Mesothelial cell of epicardium (in vitro differentiated cells): ENCODE measurements around the gene CCDC201. TPM values are rescaled to one million over a fixed set of nuclear protein-coding genes. Genes with fewer than 3 reads are reported as not detected.
"Not testable (repeated sequence)": the region's sequence is repeated elsewhere in the genome, so short reads cannot be mapped to it uniquely, and the experiment has no call there.

Experiments used
- DNase-seq, 2 experiments: peaks; one replicate each; pipeline ENCODE4 v3.0.0; 2021; ENCODE audit warnings: low spot score in 2 of 2; ENCODE audit not compliant: unreplicated experiment in 2 of 2
- H3K27ac Mint-ChIP-seq: 2 replicates; pipeline ENCODE4 v1.8.0; 2021; ENCODE audit warnings: mixed read lengths
- H3K27me3 Mint-ChIP-seq: 2 replicates; pipeline ENCODE4 v1.8.0; 2021; ENCODE audit warnings: low read depth, mixed read lengths
- H3K36me3 Mint-ChIP-seq: 2 replicates; pipeline ENCODE4 v1.8.0; 2021; ENCODE audit warnings: mixed read lengths
- H3K4me1 Mint-ChIP-seq: 2 replicates; pipeline ENCODE4 v1.8.0; 2021; ENCODE audit warnings: mixed read lengths
- H3K4me3 Mint-ChIP-seq: 2 replicates; pipeline ENCODE4 v1.8.0; 2021; ENCODE audit warnings: mild to moderate bottlenecking, moderate library complexity, mixed read lengths
- H3K9me3 Mint-ChIP-seq: 2 replicates; pipeline ENCODE4 v1.8.0; 2021; ENCODE audit warnings: mixed read lengths
- total RNA-seq: library from RNA; stranded (reverse); gene quantifications from 3 replicates; pipeline ENCODE4 v1.2.1, GENCODE V29; 2021
- TF ChIP-seq, protein P1 (sequence below): fragments of 200-600 bp; sonication (generic); IDR thresholded peaks from one replicate; pipeline ENCODE4 v1.5.0; 2021; ENCODE audit warnings: antibody characterized with exemption; ENCODE audit not compliant: unreplicated experiment

The CCDC201 gene
- total RNA-seq, 1 donor from 2014 or later = not detected

DNA sequence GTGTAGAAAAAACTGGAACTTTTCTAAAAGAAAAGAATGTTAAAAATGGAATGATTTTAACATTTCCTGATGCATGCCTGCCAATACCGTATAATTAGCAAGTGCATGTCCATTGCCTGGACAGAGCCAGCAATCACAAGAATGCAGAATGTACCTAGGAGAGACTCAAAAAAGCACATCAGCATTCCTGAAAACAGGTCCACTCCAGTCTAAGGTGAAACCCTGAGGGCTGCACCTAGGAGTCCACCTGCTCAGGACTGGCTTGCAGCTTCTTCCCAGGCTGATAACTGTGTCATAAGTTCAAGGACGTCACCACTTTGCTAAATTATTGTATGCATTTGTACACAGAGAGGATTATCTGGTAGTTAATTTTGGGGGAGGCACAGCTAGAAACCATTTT is 5.4 kb downstream of the CCDC201 start:
- TF ChIP-seq, protein P1, sequence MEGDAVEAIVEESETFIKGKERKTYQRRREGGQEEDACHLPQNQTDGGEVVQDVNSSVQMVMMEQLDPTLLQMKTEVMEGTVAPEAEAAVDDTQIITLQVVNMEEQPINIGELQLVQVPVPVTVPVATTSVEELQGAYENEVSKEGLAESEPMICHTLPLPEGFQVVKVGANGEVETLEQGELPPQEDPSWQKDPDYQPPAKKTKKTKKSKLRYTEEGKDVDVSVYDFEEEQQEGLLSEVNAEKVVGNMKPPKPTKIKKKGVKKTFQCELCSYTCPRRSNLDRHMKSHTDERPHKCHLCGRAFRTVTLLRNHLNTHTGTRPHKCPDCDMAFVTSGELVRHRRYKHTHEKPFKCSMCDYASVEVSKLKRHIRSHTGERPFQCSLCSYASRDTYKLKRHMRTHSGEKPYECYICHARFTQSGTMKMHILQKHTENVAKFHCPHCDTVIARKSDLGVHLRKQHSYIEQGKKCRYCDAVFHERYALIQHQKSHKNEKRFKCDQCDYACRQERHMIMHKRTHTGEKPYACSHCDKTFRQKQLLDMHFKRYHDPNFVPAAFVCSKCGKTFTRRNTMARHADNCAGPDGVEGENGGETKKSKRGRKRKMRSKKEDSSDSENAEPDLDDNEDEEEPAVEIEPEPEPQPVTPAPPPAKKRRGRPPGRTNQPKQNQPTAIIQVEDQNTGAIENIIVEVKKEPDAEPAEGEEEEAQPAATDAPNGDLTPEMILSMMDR = no peak
- Mint-ChIP-seq H3K27ac (no peak overlapping the region), H3K27me3 (no peaks in the 10 kb centered on the region), H3K4me1 (peaks cover 8% of the 10 kb centered on the region), H3K4me3 (no peak overlapping the region), H3K9me3 (peaks cover 5% of the 10 kb centered on the region), H3K36me3 (no peaks in the 10 kb centered on the region)
- DNase-seq = no peak

DNA sequence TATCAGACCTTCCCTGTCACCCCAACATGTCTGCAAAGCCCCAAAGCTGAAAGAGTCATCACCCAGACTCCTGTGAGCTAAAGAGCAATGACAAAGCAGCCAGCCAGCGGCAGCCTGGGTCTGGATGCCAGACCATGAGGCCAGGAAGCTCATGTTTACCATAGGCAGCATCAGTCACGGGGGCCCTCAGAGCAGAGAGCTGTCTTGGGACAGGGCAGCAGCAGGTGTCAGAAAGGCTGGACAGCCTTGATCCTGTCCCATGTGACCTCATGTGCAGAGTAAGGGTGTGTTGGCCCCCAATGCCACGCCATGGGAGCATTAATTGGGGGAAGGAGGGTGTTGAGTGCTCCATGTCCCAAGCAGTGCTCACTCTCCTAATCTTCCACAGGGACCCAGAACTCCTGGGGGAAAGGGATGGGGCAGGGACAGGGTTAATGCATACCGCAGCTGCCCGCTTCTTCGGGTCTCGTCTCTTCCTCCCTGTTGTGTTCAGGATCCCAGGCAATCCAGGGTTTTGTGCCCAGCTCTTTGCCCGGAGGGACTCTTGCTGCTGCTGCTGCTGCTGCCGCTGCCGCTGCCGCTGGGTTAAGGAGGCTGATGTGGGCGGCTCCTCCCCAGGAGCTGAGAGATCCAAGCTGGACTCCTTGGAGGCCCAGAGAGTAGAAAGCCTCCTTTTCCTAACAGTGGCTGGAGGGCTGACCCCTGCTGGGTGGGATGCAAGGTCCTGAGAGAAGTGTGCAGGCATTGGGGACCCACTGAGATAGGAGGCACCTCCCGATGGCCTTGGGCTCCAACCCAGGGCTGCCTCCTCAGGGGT is 7.1 kb downstream of the CCDC201 start:
- Mint-ChIP-seq H3K27me3 (no peaks in the 10 kb centered on the region), H3K4me3 (no peak overlapping the region), H3K4me1 (peaks cover 8% of the 10 kb centered on the region), H3K27ac (no peak overlapping the region), H3K9me3 (peaks cover 5% of the 10 kb centered on the region), H3K36me3 (no peaks in the 10 kb centered on the region)
- TF ChIP-seq, protein P1 = no peak
- DNase-seq = no peak

DNA sequence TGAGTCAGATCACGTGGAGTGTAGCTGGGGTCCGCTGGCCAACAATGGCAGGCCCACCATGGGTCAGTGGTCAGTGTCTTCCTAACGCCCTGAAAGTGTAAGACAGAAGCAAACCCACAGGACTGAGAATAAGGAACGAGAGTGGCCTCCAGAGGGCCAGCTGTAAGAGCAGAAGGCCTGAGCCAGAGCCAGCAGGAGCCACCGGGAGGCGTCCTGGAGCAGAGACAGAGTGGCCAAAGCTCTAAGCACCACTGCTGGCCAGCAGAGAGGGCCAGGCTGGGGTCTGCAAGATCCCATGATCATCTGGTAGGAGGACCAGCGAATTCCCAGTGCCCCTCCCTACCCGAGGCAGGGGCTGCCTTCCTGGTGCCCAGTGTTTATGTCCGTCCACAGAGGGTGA is 9.2 kb downstream of the CCDC201 start:
- Mint-ChIP-seq H3K27ac (no peak overlapping the region), H3K36me3 (no peaks in the 10 kb centered on the region), H3K4me1 (peaks cover 3% of the 10 kb centered on the region), H3K9me3 (peaks cover 5% of the 10 kb centered on the region), H3K27me3 (peaks cover 2% of the 10 kb centered on the region), H3K4me3 (no peak overlapping the region)
- no peak for DNase-seq
- TF ChIP-seq, protein P1 = no peak

DNA sequence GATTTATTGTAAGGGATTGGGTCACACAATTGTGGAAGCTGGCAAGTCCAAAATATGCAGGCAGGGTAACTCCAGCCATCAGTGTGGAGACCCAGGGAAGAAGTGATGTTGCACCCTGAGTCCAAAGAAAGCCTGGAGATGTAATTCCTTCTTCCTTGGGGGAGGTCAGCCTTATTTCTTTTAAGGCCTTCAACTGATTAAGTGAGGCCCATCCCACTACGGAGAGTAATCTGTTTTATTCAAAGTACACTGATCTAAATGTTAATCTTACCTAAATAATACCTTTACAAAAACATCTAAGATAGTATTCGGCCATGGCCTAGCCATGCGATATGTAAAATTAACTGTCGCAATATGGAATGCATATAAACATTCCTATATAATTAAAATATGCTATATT is 16.0 kb downstream of the CCDC201 start:
- not testable (repeated sequence) for DNase-seq, H3K27ac Mint-ChIP-seq, H3K27me3 Mint-ChIP-seq, H3K9me3 Mint-ChIP-seq, H3K4me1 Mint-ChIP-seq, H3K4me3 Mint-ChIP-seq, H3K36me3 Mint-ChIP-seq

DNA sequence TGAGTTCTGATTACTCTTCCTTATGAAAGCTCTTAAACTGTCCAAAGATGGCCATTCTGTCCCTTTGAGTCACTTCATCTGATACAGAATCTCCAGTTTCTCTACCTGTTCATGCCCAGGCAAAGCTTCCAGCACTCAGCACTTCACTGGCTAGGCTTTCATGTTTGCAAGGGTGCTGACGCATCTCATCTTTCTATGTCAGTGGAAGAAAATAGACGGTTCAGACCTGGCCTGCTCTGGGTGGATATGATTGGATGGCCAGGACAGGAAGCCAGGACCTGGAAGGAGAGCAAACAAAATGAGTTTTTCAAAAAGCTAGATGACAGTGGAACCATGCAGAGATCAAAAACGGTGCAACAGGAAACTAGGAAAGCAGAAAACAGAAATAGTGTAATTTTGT is 17.2 kb downstream of the CCDC201 start:
- H3K36me3 Mint-ChIP-seq, H3K9me3 Mint-ChIP-seq, DNase-seq, H3K4me3 Mint-ChIP-seq, H3K27ac Mint-ChIP-seq, H3K4me1 Mint-ChIP-seq, H3K27me3 Mint-ChIP-seq: not testable (repeated sequence)

DNA sequence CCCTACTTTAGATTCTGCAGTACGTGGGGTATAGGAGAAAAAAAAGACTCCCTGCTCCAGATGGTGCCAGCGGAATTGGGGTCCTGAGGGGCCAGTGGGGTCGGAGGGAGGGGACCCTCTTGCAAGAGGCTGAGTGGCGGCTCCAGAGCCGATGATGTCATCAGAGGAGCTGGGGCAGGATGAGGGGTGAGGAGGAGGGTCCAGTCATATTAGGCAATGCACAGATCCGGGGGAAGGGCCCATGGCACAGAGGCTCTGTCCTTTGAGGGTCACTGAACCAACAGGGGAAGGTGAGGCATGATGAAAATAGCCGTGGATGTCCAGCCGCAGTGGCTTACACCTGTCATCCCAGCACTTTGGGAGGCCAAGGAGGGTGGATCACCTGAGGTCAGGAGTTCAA is 19.4 kb downstream of the CCDC201 start:
- not testable (repeated sequence) for DNase-seq, H3K36me3 Mint-ChIP-seq, H3K4me3 Mint-ChIP-seq, H3K9me3 Mint-ChIP-seq, H3K27ac Mint-ChIP-seq, H3K27me3 Mint-ChIP-seq, H3K4me1 Mint-ChIP-seq

DNA sequence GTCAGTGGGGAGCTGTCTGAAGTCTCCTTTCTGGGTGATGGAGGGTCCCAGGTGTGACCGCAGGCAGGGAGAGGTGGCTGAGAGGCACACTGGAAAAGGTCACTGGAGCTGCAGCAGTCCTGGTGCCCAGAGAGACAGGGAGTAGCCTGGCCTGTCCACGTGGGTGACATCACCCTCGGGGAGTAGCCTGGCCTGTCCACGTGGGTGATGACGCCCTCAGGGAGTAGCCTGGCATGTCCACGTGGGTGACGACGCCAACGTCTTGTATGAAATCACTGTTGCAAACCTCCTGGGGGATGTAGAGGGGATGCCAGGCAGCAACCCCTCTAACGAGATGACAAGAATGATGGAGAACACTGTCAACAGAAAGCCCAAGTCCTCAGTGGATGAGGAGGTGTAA is 19.9 kb downstream of the CCDC201 start:
- not testable (repeated sequence) for DNase-seq, H3K4me3 Mint-ChIP-seq, H3K4me1 Mint-ChIP-seq, H3K27ac Mint-ChIP-seq, H3K9me3 Mint-ChIP-seq, H3K27me3 Mint-ChIP-seq, H3K36me3 Mint-ChIP-seq

DNA sequence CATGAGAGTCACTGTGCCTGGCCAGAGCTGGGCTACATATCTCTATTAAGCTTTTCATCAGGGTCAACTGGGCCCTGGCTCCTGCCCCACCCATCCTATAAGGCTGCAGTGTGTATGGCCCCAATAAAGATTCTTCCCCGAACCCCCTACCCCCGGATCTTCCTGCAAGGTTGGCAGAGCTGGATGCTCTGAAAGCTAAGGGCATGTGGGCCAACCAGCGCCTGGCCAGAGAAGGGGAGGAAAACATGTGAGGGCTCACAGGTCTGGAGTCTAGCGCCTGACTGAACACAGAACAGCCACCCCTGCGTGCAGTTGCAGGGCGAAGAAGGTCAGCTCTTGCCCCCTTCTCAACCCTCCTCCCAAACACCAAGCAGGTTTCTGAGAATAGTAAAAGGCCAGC is 24.1 kb downstream of the CCDC201 start:
- not testable (repeated sequence) for H3K27me3 Mint-ChIP-seq, H3K4me1 Mint-ChIP-seq, H3K36me3 Mint-ChIP-seq, H3K4me3 Mint-ChIP-seq, H3K27ac Mint-ChIP-seq, H3K9me3 Mint-ChIP-seq, DNase-seq

DNA sequence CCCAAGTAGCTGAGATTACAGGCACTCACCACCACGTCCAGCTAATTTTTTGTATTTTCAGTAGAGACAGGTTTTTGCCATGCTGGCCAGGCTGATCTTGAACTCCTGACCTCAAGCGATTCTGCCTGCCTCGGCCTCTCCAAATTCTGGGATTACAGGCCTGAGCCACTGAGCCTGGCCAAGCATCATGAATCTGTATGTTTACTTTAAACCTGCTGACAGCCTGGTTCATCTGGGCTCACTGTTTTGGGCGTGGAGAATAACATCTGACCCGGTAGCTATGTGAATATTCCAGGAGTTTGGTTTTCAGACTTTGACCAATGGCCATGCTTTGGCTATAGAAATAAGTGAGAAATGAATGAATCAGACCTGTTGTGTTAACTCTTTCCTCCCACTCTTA is 26.3 kb downstream of the CCDC201 start:
- not testable (repeated sequence) for H3K4me3 Mint-ChIP-seq, H3K36me3 Mint-ChIP-seq, H3K27me3 Mint-ChIP-seq

DNA sequence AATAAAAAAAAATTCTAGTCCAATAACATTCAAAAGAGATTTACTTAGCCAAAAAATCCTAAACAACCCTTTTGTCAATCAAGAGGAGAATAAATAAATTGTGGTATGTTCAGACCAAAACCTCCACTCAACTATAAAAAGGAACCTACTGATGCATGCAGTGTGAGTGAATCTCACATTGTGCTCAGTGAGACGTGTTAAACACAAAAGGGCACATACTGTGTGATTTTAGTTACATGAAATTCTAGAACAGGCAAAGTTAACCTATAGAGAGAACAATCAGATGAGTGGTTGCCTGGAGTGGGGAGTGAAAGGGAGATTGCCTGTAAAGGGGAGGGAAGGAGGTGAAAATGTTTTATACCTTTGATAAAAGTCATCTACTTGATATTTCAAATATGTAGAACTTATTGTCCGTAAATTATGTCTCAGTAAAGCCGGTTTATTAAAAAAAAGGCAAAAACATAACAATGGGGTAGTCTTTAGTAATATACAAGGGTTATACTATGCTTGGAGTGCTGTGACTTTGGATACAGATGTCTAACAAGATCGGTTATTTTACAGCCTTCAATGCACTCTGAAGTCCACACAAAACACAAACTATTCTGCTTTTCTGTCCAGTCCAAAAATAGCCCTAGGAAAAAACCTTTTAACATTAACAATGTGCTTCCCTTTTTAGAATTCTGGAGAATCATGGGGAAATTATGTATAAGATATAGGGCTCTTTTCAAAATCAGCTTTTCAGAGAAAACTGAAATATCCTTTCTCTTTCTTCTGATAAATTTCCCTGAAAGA is 30.8 kb downstream of the CCDC201 start:
- H3K27ac Mint-ChIP-seq, H3K4me3 Mint-ChIP-seq, H3K4me1 Mint-ChIP-seq, DNase-seq, H3K9me3 Mint-ChIP-seq, H3K36me3 Mint-ChIP-seq: not testable (repeated sequence)
- H3K27me3 Mint-ChIP-seq = peaks cover 10% of the 10 kb centered on the region

More for the DNA sequence above, 26.3 kb downstream of the CCDC201 start:
- not testable (repeated sequence) for H3K9me3 Mint-ChIP-seq, DNase-seq, H3K27ac Mint-ChIP-seq, H3K4me1 Mint-ChIP-seq

DNA sequence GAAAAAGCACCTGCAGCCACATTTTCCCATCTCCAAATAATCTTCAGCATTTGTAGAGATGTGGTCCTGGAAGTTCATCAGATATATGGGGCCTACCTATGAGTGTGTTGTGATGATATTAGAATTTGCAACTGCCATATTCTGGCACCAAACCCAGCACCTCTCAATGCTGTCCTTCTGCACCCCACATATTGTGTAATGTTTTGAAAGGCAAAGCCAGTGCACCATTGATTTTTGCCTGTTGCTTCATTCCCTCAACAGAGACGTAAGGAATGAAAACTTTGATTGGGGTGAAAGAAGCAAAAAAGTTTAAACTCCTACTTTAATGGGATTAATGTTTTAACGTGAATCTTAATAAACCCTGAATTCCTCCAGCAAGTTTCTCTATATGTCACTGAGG is 34.0 kb downstream of the CCDC201 start:
- H3K27me3 Mint-ChIP-seq = peaks cover 10% of the 10 kb centered on the region
- H3K9me3 Mint-ChIP-seq, H3K27ac Mint-ChIP-seq, H3K36me3 Mint-ChIP-seq, DNase-seq, H3K4me3 Mint-ChIP-seq, H3K4me1 Mint-ChIP-seq: not testable (repeated sequence)
